Stimulated activated CD4-positive, alpha-beta T cell treated with anti-CD3 and anti-CD28 coated beads, Interleukin-1b, Interleukin-23, amount 100 ng/mL, for 24 hours (primary cell): ENCODE data around the gene PPP1R18.

Experiments
- DNase-seq, 4 experiments: peaks; one replicate each; pipeline ENCODE4 v3.0.0-alpha.2; 2020; ENCODE audit warnings: low read depth in 4 of 4, low spot score in 1 of 4

The PPP1R18 gene

DNA sequence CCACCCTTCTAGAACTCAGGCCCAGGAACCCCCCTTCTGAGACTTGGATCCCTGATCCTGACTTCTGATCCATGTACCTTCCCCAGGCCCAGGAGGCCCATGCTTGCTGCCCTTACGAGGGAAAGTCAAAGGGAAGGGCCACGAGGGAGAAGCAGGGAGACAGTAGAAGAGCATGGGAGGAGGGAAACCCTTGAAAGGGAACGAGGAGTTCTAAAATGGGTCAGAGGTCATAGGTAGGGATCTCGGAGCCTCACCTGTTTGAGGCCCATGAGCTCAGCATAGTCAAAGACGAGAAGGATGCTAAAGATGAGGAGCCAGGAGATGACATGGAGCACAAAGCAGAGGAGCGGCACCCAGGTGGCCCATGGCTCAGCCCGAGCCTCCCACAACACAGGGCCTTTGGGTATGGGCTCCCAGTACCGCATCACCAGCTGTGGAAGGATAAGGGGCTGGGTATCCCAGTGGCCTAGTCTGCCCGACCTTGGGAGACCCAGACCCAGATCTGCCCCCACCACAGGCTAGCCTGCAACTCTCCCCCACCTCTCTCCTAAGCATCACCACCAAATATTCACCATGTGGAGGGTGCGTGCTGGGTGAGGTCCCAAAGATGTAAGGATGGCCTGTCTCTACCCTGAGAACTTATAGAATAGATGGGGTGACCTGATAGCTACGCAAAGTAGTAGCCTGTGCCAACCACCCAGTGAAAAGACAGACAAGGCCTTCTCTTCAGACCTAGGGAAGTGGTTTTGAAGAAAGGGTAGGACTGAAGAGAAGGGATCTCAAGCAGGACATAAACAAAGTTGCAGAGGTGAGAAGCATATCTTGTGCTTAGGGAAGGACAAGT, 2.8 kb upstream of the PPP1R18 start:
- DNase-seq, result no peak

DNA sequence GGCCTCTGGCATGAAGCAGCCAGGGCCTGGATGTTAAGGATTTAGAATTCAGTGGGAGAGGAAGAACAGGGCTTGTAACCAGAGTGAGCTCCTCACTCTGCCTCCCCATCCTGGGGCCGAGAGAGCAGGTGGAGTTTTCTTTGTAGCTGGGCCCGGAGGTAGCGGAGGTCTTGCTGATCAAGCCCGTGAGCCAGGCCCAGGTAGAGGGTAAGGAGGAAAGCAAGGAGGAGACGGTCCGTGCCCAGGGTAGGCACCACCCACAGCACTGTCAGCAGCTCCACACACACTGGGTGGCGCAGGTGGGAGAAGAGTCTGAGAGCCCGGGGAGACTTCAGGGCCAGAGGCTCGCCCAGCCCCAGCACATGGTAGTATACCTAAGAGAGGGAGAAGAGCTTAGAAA, 2.1 kb upstream of the PPP1R18 start:
- no peak for DNase-seq

DNA sequence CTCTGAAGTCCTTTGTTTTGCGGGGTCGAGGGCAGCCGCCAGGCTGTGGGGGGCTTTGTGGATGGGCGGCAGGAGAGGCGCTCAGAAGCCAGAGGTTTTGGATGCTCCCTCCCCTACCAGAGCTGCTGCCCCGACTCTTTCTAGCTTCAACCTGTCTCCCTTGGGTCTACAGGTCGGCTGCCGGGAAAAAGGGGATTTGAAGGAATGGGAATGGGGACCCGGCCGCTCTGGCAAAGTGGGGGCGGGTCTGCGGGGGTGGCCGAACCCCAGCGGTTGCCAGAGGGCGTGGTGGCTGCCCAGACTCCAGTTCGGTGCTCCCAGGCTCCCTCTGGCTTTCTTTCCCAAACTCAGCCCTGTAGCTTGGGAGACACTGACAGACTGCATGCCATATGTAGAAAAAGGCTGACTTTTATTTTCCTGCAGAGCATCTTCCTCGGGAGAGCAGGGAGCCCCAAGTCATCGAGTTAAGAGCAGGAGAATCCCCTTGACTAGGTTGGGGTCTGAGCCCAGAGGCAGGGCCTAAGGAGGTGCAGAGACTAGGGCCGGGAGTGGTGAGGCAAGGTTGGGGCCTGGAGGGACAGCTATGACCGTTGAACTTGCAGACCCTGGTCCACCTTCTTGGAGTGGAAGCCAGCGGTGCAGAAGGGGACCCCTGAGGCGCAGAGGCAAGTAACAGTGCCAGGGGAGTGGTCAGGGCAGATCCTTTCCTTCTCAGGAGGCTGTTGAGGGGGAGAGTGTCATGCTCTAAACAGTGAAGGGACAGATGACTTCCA, 1.4 kb upstream of the PPP1R18 start:
- no peak for DNase-seq

DNA sequence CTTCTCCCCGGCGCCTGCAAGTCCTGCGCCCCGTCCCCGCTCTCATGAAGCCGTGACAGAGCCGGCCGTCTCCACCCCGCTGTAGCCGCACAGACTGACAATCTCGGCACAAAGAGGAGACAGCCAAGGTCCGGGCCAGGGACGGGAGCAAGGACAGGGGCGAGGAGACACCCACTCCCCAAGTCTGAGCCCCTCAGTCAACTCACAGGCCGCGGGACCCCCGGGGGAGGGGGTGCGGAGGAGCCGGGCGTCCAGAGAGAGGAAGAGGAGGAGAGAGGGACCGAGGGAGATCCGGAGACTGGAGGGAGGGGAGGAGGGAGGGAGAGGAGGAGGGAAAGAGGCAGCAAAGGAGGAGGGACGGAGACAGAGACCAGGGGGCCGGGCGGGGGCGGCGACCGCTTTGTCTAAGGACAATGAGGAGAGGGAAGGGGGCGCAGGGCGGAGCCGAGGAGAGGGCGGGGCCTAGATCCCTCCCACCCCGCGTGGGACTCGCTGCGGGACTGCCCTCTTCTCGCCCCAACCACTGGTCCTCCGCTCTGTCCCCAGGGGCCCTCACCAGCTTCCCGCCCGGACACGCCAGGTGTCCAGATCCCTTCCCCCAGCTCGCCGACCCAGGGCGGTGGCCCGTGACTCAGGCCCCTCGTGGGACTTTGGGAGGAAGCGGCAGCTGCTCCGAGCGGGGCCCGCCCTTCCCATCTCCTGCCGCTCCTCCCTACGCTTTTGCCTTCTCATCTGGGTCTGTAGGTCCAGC, 638 bp upstream of the PPP1R18 start:
- DNase-seq, result peak in 3 of 4 experiments; percentile 54 to 91 (median 73)

DNA sequence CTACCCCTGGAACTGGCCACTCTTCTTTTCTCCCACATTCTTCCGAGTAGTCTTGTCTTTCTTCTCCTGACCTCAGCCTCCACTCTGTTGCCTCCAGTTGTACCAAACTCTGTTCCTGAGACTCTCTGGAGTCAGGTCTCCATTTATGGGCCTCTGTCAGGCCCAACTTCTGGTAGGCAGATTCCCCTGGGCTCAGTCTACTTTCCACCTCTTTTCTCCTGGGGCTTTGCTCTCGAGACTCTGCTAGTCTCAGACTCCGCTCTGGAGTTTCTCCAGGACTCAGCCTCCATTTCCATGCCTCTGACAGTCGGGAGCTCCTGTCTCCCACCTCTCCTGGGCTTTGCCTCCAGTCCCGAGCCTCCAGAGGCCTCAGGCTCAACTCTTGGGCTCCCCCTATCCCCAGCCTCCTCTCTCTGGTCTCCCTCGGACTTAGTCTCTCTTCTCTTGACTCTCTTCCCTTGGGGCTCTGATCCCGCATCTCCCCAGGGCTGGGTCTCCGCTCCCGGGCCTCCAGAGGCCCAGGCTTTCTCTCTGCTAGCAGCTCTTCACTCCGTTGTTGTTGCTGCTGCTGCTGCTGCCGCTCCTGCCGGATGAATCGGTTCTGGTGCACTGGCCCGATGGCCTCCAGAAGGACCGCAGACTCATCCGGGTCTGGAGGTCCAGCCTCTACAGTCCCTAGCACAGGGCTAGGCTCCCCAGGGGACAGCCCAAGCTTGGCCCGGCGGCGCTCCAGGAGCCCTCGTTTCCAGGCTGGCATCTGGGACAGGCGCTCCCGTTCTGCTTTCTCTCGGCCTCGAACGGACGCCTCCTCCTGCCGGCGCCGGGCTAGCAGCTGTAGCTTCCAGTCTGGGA, 1.1 kb downstream of the PPP1R18 start:
- no peak for DNase-seq

DNA sequence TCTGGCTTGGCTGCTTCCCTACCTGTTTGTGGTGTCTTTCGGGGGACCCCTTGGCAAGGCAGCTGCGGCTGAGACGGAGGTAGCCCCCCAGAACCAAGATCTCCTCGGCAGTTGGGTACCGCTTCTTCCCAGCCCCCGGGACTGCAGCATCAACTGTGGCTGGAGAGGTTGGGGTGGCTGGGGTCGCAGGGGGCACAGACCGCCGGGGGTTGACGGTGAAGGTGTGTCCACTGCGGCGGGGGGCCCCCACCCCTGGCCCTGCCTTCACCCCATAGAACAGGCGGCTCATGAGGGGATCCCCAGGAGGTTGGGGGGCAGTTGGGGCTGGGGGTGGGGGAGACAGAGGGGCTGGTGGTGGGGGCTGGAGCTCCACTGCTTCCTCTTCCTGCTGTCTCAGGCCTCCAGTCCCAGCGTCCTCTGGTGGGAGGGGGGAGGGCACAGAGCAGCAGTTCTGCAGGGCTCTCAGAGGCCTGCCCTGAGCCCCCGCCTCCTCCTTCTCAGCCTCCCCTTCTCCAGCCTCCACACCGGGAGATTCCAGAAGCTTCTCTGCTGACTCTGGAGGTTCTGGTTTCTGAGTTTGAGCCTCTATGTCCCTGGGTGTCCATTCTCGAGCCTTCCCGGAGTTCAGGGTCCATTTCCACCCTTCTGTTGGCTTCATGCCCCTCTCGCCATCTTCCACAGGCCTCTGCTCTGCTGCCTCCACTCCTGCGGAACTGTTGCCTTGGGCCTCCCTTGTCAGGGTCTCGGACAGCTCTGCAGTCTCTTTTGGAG, 1.9 kb downstream of the PPP1R18 start:
- DNase-seq, result no peak

DNA sequence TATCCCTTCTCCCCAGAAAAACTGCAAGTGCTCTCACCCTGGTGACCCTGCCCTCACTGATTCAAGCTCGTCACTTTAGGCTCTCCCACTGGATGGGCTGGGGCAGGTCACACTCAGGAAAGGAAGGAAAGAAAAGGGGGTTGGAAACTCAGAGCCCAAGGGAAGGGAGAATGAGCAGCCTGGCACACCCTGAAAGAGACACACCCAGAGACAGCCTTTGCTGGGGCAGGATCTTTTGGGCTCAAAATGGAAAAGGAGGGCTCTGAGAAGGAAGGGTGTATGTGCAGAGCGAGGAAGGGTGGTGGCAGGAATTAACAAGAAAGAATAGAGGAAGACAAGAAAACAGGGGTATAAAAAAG, 2.5 kb downstream of the PPP1R18 start:
- DNase-seq, result no peak

DNA sequence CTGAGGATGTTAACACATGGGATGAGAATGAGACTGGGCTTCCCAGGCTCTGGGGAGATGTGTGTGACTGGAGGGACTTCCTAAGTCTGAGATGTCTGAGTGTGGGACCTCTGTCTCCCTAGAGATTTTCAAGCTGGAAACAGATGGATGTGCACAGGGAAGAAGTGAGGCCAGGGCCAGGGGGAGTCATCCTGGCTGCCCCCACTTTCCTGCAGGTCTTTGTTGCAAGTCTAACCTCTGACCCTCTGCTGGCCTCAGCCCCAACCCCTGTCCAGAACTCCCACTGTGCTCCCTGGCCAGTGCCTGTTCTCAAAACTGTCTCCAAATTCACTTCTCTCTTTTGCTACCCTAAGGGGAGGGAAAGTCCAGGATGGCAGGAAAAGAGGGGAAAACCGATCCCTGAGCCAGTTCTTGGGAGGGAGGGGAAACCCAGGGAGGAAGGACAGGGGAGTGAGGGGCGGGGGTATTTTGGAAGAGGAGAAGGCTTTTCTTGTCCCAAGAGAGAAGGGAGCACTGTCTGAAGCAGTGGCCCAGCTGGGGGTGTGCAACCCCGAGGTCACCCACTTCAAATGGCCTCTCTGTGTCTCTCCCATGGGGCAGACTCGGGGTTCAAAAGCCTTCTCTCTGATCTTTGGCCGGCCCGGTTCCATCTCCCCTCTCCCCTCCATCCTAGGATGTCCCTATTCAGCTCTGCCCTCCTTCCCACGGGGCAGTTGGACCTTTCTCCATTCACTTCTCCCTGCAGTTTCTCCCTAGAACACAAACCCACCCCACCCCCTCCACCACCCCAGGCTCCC, 3.1 kb downstream of the PPP1R18 start:
- no peak for DNase-seq

DNA sequence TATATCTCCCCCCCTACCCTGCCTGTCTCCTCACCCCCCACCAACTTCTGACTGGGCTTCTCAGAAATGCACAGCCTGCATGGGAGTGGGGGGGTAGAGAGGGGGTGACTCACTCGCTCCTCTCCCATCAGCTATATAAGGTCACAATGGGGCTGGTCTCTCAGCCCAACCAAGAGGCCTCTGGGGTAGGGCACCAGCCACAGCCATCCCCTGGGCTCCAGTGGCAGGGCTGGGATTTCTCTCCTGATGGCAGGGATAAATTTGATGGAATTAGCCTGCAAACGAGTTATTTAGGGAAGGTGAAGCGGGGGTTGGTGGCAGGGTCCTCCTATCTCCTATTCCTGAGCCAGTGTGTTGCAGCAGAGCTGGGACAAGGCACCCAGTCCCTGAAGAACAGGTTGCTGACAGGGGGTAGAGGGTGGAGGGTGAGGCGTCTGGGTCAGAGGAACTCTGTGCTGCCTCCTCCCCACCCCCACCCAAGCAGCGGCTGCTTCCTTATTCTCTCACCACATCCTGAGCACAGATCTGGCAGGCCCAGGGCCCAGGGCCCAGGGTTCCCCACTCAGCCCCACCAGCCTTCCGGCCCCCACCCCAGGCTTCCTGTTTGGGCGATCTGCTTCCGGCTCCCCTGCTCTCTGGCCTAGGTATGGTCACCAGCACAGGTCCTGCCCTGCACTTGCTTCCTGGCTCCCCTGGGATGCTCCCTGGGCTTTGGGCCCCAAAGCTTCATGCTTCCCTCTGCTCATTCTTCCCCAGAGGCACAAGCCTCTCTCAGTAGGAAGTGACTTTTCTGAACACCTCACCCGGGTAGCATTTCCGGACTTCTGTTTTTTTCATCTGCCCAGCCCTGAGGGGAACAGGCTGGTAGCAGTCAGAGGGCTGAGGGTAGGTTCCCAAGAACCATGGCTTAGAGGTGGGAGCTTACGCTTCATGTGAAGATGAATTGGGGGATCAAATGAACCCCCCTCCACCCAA, 4.0 kb downstream of the PPP1R18 start:
- DNase-seq, result peak in 3 of 4 experiments; percentile 63 to 81 (median 70)

DNA sequence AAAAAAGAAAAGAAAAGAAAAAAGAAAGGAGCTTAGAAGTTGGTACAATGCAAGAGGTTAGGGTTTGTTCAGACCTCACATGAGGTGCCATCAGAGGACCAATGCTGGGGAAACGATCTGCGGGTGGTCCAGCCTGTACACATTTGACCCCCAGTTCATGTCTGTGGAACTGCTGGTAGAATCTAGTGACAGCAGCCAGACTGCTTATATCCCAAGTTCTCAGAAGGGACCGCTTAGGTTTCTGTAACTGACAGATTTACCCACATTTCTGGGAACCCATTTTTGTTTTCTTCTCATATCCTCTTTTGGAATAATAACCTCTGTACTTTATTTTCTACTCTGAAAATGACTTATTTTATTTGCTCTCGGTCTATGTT, 4.7 kb downstream of the PPP1R18 start:
- DNase-seq, result no peak

DNA sequence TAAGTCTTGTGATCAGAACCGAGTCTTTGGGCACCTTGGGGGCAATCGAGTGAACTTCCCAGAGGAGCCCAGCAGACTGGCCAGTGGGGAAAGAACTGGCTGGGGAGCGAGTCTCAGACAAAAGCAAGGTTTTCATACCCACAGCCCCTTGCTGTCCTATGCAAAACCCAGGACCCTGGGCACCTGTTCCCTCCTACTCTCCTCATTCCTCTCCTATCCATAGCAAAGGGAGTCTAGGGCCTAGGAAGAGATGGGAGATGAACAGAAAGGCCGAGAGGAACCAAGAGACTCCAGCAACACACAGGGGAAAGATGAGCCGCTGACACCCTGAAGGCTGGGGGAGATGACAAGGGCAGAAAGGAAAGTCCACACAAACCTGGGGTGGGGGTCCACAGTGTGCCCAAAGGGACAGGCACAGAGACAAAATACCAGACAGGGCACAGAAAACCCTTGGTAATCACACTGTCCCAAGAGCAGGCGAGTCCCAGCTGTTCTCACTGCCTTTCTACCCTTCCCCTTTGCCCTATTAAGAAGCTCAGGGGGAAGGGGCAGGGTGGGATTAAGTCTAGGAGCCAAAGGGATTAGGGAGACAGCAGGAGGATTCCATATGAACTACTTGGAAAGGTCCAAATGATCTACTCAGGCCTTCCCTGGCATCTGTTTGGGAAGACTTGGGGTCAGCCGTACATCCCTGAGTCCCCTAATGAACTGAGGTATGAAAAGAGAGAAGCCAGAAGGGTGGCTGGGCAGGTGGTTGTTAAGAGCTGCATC, 6.5 kb downstream of the PPP1R18 start:
- DNase-seq, result no peak

DNA sequence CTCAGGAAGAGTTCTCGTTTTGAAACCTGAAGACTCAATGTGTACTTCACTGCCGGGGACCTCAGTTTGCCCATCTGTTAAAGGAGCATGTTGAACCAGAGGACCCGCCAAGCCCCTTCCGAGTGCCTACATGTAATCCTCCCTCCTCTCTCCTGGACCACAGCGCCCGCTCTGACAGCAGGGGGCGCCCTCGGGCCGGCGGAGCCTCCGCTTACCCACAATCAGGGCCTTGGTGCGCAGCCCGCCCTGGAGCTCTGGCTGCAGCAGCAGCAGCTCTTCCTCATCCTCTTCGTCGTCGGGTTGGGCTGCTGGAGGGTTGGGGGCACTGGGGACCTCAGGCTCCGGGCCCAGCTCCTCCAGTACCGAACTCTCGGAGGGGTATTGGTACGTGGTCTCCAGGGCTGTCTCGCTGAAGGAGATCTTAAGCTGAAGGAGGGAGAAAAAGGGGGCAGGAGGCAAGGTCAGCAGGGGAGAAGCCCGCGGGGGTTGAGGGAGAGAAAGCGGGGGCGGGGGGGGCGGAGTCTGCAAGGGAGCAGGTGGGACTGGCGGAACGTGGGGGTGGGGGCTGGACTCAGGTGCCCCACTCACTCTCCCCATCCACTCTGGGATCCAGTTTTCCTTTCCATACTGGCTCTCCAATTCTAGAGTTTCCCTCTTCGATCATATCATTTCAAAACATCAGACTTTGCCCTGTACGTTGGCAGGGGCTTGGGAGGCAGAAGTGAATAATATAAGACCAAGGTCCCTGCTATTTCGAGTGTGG, 7.3 kb downstream of the PPP1R18 start:
- DNase-seq, result peak; percentile 82 to 88 (median 86)

DNA sequence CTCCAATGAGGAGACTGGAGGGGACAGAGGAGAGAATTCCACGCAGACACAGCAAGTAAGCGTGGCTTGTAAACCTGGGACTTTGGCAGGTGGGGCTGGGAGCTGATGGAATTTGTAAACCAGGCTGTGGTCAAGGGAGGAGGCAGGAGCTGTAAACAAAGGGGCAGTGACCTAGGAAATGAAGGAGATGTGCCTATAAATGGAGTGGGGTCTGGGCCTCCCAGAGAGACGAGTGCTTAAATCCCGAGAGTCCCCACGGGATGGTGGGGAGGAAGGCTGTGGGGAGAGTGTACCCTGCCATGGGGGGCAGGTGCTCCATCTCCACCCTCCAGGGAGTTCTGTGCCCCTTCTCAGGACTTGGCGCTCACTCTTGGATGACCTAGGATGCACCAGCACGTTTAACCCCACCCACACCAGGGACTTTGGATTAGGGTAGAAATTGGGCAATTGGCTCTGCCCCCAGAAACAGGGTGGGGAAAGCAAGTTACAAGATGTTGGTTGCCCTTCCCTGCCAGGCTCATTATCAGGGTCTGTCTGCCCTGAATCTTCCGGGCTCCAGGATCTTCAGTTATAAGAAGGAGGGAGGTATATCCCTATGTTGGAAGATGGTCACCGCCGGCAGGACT, 9.7 kb downstream of the PPP1R18 start:
- DNase-seq, result no peak

DNA sequence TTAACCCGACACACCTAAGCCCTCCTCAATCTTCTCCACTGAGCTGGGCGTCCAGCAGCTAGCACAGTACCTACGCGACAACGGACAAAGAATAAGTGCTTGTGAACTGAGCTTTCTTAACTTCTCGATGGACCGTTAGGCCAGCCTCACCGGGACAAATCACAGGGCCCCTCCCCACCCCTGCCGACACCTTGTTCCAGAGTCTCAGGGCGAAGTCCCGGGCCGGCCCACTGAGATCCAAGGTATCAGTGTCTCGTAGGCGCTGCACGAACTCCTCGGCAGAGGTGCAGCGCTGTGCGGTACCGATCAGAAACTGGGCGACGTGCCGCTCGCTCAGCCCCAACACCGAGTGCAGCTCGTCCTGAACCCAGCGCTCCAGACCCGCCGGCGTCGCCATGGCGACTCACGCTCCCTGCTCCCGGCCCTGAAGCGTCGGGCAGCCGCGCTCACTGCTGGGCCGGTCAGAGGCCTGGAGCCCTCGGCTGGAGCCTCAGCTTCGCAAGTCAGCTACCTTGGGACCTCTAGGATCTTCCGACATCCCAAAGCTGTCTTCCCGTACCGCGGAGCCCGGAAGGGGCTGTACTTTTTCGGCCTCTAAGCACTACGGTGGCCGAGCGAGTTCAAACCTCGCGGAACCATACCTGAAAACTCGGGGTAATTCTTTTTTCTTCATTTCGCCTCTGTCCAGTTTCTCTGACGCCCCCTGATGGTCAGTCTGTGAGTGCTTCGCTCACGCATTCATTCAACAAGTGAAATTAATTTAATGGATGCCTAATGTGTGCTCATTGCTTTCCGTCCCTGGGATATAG, 13.8 kb downstream of the PPP1R18 start, which contains the start of gene DHX16:
Gene DHX16 (minus strand): TSS at position 562 of the 809 bp plus-strand sequence. CDS start 165 bp downstream, at position 397.
- peak; percentile 73 to 88 (median 81) for DNase-seq
